ENCODE data around the gene FANCI.

Gene FANCI

DNA sequence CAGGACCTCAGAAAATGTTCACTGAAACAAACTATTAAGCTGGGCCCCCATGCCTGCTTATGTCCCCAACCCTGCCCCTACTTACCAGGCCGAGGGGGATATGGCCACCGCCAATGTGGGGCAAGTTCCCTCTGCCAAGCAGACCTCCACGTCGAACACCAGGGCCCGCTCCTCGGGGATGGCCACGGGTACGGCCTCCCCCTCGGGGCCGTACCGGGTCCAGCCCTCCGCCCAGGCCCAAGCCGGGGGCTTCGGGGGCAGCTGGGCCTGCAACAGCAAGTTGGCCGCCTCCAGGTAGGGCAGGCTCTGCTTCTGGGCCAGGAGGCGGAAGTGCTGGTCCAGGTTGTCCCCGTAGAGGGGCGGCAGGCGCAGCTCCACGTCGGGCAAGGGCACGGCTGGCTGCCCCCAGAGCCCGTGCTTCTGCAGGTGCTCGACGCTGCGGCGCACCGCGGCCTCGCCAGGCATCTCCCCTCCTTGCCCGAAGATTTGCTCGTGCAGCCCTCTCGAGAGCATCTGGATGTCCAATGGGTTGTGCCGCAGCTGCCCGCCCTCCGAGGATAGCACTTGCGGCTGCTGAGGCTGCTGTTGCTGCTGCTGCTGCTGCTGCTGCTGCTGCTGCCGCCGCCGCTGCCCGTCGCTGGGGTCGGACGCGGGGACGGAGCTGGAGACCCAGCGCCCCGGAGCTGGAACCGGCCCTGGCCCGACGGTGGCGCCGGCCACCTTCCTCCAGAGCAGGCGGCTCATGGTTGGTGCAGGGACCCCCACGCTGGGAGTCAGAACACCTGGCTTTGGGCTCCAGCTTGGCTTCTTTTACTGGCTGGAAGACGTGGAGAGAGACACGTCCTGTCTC, 89.5 kb downstream of the FANCI start:
- no peak for DNase-seq (ENCODE audit: low read depth)

DNA sequence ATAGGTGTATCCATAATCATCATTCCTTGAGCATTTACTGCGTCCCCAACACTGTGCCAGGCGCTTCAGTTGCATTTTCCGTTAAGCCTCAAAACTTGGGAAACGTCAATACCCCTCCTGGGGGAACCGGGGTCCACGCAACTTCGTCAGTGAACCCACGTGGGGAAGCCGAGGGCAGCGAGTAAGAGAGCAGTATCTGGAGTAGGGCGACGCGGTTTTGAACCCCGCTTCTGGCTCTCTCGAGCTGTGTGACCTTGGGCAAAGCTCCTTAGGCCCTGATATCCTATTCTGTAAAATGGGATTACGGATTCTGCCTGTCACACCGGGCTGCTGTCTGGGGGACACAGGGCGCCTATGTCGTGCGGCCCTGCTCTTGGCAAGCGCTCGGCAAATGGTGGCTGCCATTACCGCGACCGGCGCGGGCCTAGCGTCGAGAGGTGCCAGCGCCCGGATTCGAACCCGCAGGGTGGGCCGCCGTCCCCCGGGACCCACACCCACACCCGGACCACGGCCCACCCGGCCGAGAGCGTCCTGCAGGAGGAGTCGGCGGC, 90.3 kb downstream of the FANCI start:
- DNase-seq (ENCODE audit: low read depth) = no peak

GRCh38 chr15:89334510-89335297, 90.9 kb downstream of the FANCI start, which contains the start of gene POLG:
Gene POLG, minus strand, starts transcription at chr15:89334824. Its CDS starts 1,070 bp downstream, at chr15:89333754.
- DNase-seq (ENCODE audit: low read depth) = peak; percentile 98

DNA sequence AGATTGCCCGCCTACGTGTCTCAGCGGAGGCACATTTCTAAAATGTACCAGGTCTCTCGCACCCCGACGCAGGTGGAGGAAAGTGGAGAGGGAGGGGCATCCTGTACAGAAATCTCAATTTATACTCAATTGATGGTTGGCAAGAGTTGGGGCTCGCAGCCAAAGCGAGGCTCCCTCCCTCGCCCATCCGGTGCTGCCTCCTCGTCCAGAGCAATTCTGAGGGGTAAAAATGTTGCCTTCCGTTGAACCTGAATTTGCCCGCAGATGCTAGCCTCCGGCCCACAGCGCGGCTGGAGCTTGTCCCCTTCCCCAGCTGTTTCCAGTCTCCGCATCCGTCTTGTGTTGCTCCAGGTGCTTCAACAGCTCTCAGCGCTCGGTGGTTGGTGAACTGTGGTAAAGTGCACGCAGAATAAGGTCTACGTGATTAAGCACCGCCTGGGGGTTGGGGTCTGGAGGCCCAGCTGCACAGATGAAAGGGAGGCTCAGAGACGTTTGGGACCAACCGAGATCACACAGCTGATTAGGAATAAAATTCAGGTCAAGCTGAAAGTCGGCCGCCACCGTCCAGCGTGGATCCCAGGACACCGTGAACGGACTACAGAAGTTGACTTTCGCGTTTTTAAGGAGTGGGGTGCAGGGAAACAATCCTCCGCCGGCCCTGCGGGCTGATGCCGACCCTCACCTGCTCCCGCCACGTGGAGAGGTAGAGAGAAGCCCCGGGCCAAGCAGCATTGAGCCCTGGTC, 91.7 kb downstream of the FANCI start:
- no peak for DNase-seq (ENCODE audit: low read depth)

DNA sequence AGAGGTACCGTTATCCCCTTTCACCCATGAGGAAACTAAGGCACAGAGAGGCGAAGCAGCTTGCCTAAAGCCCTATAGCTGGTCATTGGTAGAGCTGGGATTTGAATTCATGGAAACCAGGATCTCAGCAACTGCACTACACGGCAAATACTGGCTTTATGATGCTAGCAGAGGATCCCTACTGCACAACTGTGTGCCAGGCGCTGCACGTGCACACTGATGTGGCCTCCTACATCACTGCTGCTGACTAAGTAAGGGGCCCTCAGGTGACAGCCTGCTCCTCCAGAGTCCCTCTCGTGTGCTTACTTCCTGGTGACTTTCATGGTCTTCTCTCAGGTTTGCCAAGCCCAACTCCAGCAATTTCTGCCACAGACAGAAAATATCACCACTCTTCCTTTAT, 94.3 kb downstream of the FANCI start:
- DNase-seq (ENCODE audit: low read depth) = no peak

DNA sequence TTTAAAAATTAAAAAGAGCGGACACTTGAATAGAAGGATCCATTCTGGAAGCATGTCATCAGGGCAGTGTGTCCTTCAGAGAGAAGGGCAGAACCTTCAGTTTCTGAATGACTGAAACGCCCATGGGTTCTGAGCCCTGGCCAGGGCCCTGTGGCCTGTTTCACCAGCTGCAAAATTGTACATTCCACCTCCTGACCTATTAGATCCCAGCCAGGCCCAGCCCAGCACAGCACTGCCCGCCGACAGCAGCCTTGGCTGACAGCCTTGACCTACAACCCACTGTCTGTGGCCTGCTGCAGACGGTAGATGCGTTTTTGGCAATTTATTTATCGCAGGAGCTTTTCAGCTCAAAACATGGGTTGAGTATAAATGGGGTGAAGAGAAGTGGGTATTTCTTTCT, 96.8 kb downstream of the FANCI start:
- DNase-seq (ENCODE audit: low read depth) = no peak

DNA sequence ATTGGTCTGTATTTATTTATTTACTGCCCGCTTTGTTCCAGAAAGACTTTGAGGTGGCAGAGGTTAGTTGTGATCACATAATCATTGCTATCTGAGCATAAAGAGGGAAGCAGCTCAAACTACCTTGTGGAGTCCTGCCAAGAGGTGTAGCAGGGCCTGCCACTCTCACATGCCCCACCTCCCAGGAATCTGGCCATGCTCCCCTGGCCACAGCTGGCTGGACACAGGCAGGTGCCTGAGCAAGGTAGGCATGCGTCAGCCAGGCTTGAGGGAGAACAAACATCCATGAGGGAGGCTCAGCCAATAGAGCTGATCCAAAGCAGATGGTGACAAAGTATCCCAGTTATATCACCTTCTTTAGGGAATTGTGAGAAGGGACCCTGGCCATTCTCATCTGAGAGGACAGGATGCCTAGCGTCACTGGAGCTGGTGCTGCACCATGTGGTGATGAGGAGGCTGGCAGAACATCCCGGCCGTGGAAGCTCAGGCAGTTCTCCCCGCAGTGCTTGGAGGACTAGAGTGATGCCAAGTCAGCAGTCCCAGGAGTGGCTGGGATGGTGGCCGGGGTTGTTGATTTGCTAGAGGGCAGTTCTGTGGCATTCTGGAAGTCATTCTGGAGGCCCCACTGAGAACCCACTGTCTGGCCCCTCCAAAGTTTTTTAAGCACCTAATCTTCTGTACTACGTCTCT, 97.7 kb downstream of the FANCI start:
- DNase-seq (ENCODE audit: low read depth) = no peak

- no peak for DNase-seq (ENCODE audit: low read depth)
These were observed 99.1 kb downstream of the FANCI start for GRCh38 chr15:89342840-89343239.

GRCh38 chr15:89345248-89345647, 101.5 kb downstream of the FANCI start:
- no peak for DNase-seq (ENCODE audit: low read depth)

GRCh38 chr15:89346516-89347231, 102.9 kb downstream of the FANCI start:
- no peak for DNase-seq (ENCODE audit: low read depth)

DNA sequence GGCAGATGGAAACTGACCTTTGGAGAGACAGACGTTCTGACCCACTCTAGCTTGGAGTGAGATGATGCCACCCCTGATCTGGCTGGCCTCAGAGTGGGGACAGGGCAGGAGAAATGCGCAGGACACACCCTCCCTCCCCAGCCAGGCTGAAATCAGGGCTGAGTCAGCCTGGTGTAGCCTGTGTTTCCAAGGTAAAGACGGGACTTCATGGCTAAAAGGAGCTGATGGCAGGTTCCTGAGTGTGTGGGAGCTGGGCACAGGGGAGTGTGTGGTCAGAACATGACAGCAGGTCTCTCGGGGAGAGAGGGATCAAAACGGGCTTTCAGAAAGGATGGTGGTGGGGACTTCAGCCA, 105.4 kb downstream of the FANCI start:
- DNase-seq (ENCODE audit: low read depth) = no peak

GRCh38 chr15:89352476-89352875, 108.7 kb downstream of the FANCI start:
- no peak for DNase-seq (ENCODE audit: low read depth)

DNA sequence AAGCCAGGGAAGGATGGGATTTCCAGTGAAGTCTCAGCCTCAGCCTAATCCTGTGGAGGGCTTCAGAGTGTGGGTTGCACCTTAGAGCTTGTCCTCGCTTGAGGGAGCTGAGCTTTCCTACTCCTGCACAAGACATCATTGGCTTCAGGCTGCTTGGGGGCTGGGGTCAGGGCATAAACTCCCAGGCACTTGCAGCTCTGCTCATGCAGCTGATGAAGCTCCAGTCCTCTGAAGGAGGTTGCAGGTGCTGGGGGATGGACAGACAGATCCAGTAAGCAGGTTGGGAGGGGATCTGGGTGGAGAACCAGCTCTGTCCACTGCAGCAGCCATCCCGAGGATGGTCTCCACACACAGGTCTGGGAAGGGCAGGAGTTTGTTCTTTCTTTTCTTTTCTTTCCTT, 110.2 kb downstream of the FANCI start:
- no peak for DNase-seq (ENCODE audit: low read depth)

GRCh38 chr15:89356634-89357298, 113.0 kb downstream of the FANCI start:
- no peak for DNase-seq (ENCODE audit: low read depth)

GRCh38 chr15:89358435-89358754, 114.6 kb downstream of the FANCI start:
- DNase-seq (ENCODE audit: low read depth) = no peak

GRCh38 chr15:89358755-89359439, 115.1 kb downstream of the FANCI start:
- peak; percentile 64 for DNase-seq (ENCODE audit: low read depth)

DNA sequence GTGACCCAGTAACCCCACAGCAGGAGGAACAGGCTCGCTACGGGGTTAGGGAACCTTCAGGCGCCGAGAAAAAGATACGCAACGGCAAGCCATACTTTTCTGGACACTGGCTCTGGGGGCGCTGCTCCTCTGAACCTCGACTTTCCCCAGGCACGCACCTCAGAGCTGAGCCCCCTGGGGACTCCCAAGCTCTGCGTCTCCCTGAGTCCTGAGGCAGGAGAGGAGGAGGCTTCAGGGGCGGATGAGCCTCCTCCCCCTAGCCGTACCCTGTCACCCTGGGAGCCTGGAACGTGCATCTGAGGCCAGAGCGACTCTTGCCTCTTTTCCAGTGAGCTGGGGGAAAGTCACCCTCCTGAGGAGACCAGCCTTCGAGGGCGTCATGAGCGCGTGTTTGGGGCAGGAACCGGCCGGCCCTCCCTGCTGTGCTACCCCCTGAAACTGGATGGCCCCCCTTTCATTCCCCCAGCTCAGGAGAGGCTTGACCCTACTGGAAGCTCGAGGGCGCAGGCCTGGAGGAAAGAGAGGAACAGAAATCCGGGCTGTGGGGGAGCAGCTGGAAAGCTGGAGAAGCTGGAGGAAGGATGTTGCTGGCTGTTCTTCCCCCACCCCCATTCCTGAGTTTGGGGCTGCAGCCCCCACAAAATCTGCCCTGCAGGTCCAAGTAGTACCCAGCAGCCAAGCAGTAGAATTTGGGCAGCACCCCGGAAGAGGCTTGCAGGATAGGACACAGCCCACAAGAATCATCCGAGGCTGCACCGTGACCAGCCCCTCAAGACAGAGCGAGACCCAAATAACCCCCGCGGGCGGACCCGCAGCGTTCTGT, 115.9 kb downstream of the FANCI start:
- no peak for DNase-seq (ENCODE audit: low read depth)

DNA sequence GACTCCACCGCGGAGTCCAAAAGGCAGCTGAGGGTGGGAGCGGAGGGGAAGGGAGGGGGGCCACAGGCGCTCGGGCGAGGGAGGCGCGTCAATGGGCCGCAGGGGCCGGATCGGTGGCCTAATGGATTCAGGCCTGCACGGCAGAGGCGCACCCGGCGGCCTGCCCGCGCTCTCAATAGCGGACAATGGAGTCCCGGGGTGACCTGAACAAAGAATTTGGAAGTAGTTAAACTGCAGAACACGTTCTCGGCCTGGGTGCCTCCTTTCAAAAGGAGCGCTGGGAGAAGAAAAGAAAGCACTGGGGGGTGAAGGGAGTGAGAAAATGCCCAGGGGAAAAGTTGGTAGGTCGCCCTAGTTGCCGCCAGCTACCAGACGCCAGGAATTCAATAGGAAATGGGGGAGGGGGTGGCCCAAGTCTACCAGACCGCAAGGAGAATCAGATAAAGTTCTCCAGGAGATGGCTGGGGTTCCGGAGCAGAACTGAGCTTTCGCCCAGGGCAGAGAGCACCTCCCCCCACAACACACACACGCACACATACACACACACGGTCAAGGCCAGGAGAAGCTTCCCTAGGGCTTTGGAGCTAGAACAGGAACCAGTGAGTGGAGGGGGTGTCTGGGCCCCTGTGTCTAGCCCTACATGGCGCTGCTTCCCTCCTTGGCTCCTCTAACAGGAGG, 116.7 kb downstream of the FANCI start:
- no peak for DNase-seq (ENCODE audit: low read depth)

Measured in stimulated activated CD8-positive, alpha-beta memory T cell treated with anti-CD3 and anti-CD28 coated beads, Interleukin-7, amount 100 ng/mL, for 24 hours (primary cell).